Stimulated activated CD4-positive, alpha-beta T cell treated with anti-CD3 and anti-CD28 coated beads, Interleukin-12 subunit alpha, Interleukin-12 subunit beta, amount 100 ng/mL, for 48 hours (primary cell): Measurements from ENCODE around the gene TMC6.
"Not testable (repeated sequence)": the region's sequence is repeated elsewhere in the genome, so short reads cannot be mapped to it uniquely, and the experiment has no call there.

Source experiments
- DNase-seq, 3 donors: peaks; one replicate each; pipeline ENCODE4 v3.0.0-alpha.2; 2020; ENCODE audit warnings: low read depth in 2 of 3, low spot score in 1 of 3

Gene TMC6

GRCh38 chr17:78081551-78081950 is 47.0 kb downstream of the TMC6 start:
- no peak for DNase-seq

DNA sequence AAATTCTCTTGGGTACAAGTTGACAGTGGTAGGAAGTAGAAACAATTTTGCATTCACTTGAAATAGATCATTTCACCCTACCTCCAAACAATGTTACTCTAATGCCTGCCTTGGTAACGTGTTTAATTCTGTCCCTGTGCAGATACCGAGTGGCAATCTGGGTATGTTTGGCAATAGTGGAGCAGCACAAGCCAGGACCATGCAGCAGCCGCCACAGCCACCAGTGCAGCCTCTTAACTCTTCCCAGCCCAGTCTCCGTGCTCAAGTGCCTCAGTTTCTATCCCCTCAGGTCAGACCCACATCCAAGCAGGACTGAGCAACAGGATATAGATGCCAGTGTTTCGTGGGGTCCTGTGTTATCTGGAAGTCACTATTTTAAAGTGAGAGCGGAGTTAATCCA is 49.3 kb downstream of the TMC6 start:
- no peak for DNase-seq

- DNase-seq = no peak
These were observed 53.0 kb downstream of the TMC6 start for GRCh38 chr17:78075545-78075944.

GRCh38 chr17:78075011-78075410 is 53.5 kb downstream of the TMC6 start:
- DNase-seq = no peak

- no peak for DNase-seq
These were observed 55.6 kb downstream of the TMC6 start for GRCh38 chr17:78072961-78073360.

DNA sequence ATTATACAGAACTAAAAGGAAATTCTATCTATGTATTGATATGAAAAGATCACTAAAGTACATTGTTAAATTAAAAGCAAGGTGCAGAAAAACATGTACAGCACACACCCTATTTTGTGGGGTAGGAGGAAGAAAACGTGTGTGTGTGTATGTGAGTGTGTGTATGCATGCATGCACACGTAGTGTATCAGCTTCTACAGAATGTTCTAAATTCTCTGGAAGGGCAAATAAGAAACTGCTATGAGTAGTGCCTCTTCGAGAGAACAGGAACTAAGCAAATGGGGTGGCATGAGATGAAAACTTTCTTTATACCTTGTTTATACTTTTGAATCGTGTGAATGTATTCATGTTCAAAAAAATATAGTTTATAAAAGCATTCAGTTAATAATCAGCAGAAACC is 58.9 kb downstream of the TMC6 start:
- no peak for DNase-seq

DNA sequence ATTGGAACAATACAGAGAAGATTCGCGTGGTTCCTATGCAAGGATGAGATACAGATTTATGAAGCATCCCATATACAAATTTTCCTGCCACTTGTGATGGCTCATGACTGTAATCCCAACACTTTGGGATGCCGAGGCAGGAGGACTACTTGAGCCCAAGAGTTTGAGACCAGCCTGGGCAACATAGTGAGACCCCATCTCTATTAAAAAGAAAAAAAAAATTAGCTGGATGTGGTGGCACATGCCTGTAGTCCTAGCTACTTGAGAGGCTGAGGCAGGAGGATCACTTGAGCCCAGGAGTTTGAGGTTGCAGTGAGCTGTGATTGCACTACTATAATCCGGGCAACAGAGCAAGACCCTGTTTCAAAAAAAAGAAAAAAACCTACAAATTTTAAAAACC is 61.6 kb downstream of the TMC6 start:
- DNase-seq = not testable (repeated sequence)

DNA sequence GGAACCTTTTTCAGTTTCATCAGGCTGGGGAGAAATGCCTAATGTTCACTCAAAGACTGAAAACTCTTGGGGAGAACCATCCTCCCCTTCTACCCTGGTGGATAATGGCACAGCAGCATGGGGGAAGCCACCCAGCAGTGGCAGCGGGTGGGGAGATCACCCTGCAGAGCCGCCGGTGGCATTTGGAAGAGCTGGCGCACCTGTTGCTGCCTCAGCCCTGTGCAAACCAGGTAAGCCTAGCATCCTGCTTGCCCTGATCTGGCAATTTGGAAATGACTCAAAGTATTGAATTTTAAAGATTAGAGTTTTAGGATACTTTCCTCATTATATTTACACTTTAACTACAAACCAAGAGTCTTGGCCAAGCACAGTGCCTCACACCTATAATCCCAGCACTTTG is 63.8 kb downstream of the TMC6 start:
- no peak for DNase-seq

DNA sequence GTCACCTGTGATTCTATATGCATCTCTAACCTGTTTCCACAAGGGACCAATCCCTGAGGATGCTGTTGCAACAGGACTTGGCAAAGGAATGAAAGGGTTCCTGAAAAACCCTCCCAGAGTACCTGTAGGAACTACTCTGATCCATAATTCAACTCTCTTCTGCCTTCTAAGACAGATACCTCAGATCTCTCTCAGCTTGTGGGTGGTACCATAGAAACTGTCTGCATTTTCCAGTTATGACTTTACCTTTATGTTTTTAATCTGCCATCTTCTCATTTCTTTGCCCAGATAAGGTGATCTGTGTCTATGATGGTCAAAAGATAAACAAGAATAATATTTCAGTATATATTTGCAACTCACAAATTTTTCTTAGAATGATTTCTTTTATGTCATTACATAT is 65.1 kb downstream of the TMC6 start:
- no peak for DNase-seq

GRCh38 chr17:78062596-78062995 is 66.0 kb downstream of the TMC6 start:
- DNase-seq = no peak
